A673 (cell line): ENCODE measurements around the gene DYNC1LI2. TPM values are rescaled to one million over a fixed set of nuclear protein-coding genes. Genes with fewer than 3 reads are reported as not detected.

Source experiments
- BruUV-seq: library from RNA; stranded (reverse); fragments of 400-500 nt; replicated peaks from 2 replicates; lab custom pipeline; 2021; lab: Mats Ljungman, UMichigan
- CTCF ChIA-PET: fragments of 300-600 bp; sonication (Branson Sonifier 250); formaldehyde crosslinking; loops from one replicate; lab custom pipeline; 2022; ENCODE audit warnings: antibody characterized with exemption; lab: Charles Lee
- POLR2A ChIA-PET: fragments of 300-600 bp; sonication (Branson Sonifier 250); formaldehyde crosslinking; loops from one replicate; lab custom pipeline; 2022; ENCODE audit warnings: antibody characterized with exemption; ENCODE audit not compliant: low non-redundant PET; lab: Charles Lee
- DNase-seq: peaks from one replicate; pipeline ENCODE4 v3.0.0-alpha.2; 2015; ENCODE audit warnings: low spot score
- H3K27ac ChIP-seq: fragments of 200-600 bp; sonication (generic); 2 replicates; pipeline ENCODE4 v1.5.1; 2016; ENCODE audit warnings: mixed run types, low read depth, mild to moderate bottlenecking, mixed read lengths, antibody characterized with exemption, low read length; ENCODE audit not compliant: poor library complexity, severe bottlenecking
- H3K27me3 ChIP-seq: fragments of 200-600 bp; sonication (generic); replicated peaks from 2 replicates; pipeline ENCODE4 v1.6.1; 2017; ENCODE audit warnings: mixed run types, low read depth, mild to moderate bottlenecking, mixed read lengths, antibody characterized with exemption, low read length; ENCODE audit not compliant: insufficient read depth, poor library complexity
- H3K36me3 ChIP-seq: fragments of 200-600 bp; sonication (generic); 2 replicates; pipeline ENCODE4 v1.6.1; 2016; ENCODE audit warnings: mixed run types, mild to moderate bottlenecking, mixed read lengths, antibody characterized with exemption, low read length; ENCODE audit not compliant: insufficient read depth, poor library complexity, severe bottlenecking
- H3K4me1 ChIP-seq: fragments of 200-600 bp; sonication (generic); 2 replicates; pipeline ENCODE4 v1.6.1; 2017; ENCODE audit warnings: mixed run types, mild to moderate bottlenecking, mixed read lengths, antibody characterized with exemption, low read length; ENCODE audit not compliant: insufficient read depth, poor library complexity, severe bottlenecking
- H3K4me3 ChIP-seq: fragments of 200-600 bp; sonication (generic); 2 replicates; pipeline ENCODE4 v1.5.1; 2016; ENCODE audit warnings: low read depth, mixed run types, mild to moderate bottlenecking, mixed read lengths, low read length; ENCODE audit not compliant: poor library complexity, severe bottlenecking
- H3K9me3 ChIP-seq: fragments of 200-600 bp; sonication (generic); 2 replicates; pipeline ENCODE4 v1.6.1; 2016; ENCODE audit warnings: mixed run types, low read depth, mild to moderate bottlenecking, mixed read lengths, antibody characterized with exemption, low read length; ENCODE audit not compliant: poor library complexity, severe bottlenecking
- EZH2 ChIP-seq: fragments of 200-600 bp; sonication (generic); IDR thresholded peaks from 2 replicates; pipeline ENCODE4 v1.6.1; 2017; ENCODE audit warnings: borderline replicate concordance, low read depth, mild to moderate bottlenecking, mixed read lengths, antibody characterized with exemption, low read length; ENCODE audit not compliant: poor library complexity, severe bottlenecking
- intact Hi-C: fragments of 100-400 bp; cut with micrococcal nuclease; formaldehyde crosslinking; loops from one replicate; pipeline ENCODE4 v1.10.0; 2022; ENCODE audit not compliant: unreplicated experiment
- total RNA-seq: library from RNA; stranded (reverse); gene quantifications from 2 replicates; pipeline ENCODE4 v1.2.3, GENCODE V29; 2021
- TF ChIP-seq, protein P1 (sequence below): fragments of 300-800, 200-600 bp; sonication (generic); conservative IDR thresholded peaks from 2 replicates; pipeline ENCODE4 v1.5.1; 2017; ENCODE audit warnings: low read depth, mild to moderate bottlenecking, antibody characterized with exemption, low read length, moderate library complexity, mixed read lengths

The DYNC1LI2 gene
- total RNA-seq, 1 experiment from 2014 or later = 164 TPM

DNA sequence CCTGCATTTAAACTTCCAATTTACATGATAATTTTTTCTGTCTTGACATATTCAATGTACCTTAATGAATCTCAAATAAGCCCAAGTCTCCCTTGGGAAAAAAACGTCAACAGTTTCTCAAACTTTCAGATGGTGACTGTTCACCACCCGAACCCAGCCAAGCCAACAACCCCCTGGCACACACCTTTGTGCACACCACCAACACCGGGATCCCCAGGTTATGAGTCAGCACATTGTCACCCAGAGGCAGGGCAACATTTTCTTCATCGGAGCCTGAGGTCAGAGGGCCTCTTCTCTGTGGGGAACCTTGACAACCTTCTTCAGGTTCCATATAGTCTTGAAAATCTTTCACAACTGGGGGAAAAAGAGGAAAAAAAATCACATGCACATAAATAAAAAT lies 15.5 kb downstream of the DYNC1LI2 start:
- TF ChIP-seq, protein P1, sequence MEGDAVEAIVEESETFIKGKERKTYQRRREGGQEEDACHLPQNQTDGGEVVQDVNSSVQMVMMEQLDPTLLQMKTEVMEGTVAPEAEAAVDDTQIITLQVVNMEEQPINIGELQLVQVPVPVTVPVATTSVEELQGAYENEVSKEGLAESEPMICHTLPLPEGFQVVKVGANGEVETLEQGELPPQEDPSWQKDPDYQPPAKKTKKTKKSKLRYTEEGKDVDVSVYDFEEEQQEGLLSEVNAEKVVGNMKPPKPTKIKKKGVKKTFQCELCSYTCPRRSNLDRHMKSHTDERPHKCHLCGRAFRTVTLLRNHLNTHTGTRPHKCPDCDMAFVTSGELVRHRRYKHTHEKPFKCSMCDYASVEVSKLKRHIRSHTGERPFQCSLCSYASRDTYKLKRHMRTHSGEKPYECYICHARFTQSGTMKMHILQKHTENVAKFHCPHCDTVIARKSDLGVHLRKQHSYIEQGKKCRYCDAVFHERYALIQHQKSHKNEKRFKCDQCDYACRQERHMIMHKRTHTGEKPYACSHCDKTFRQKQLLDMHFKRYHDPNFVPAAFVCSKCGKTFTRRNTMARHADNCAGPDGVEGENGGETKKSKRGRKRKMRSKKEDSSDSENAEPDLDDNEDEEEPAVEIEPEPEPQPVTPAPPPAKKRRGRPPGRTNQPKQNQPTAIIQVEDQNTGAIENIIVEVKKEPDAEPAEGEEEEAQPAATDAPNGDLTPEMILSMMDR = no peak
- no peak for TF ChIP-seq EZH2
- Histone ChIP-seq H3K27me3 (no peaks in the 10 kb centered on the region), H3K36me3 (peaks cover 89% of the 10 kb centered on the region), H3K4me3 (no peak overlapping the region), H3K4me1 (no peaks in the 10 kb centered on the region), H3K27ac (no peak overlapping the region), H3K9me3 (no peaks in the 10 kb centered on the region)
- BruUV-seq = no TSS peak
- no peak for DNase-seq
- CTCF ChIA-PET = interaction anchor here (0.6 kb wide), 1 partner anchor 197 kb away, joined by 3 read pairs; no protein-coding TSS in a partner anchor
- POLR2A ChIA-PET = no interaction called here
- intact Hi-C loops = no loop called here

DNA sequence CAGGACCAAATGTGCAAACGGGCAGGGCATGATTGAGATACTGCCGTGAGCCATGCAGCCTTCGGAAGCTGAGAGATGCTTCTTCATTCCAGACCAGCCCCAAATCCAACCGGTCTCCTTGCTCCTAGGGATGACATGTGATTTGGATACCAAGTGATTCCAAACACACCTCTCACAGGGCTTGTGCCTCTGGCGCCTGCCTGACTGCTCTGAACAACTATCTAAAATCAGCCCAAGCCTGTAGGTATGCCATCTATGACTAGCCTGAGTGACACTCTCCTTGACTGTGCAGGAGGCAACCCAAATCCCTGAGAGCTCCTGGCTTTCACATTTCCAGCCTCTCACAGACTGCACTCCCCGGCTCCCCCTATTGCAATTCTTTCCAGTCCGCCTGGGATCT lies 20.3 kb downstream of the DYNC1LI2 start:
- Histone ChIP-seq H3K27me3 (no peaks in the 10 kb centered on the region), H3K4me3 (no peak overlapping the region), H3K36me3 (peaks cover 87% of the 10 kb centered on the region), H3K27ac (no peak overlapping the region), H3K4me1 (no peaks in the 10 kb centered on the region), H3K9me3 (no peaks in the 10 kb centered on the region)
- intact Hi-C loops = no loop called here
- ChIA-PET CTCF (no interaction called here), POLR2A (no interaction called here)
- DNase-seq = no peak
- TF ChIP-seq EZH2 = no peak
- TF ChIP-seq, protein P1 = no peak
- BruUV-seq = no TSS peak

DNA sequence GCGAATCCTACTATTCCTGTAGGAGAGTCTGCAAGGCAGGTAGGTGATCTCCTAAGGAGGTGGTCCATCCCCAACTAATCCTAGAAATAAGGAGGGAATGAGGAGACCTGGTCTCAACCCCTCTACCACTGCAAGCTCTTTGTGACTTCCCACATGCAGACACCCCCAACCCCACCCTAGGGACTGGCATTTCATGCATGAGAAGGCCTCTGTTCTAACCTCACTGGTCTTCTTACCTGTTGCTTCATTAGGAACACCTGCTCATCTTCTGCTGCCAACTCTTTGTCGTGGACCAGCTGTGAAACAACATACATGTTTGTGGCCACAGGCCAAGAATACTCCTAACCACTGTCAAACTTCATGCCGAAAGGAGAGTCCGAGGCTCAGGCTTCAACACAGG lies 22.6 kb downstream of the DYNC1LI2 start:
- no TSS peak for BruUV-seq
- intact Hi-C loops = loop anchor here (5.0 kb wide), 2 partner anchors 138 to 322 kb away; no protein-coding TSS in a partner anchor
- H3K9me3 ChIP-seq = no peaks in the 10 kb centered on the region
- DNase-seq = no peak
- H3K4me1 ChIP-seq = no peaks in the 10 kb centered on the region
- POLR2A ChIA-PET = no interaction called here
- no peaks in the 10 kb centered on the region for H3K27me3 ChIP-seq
- peaks cover 88% of the 10 kb centered on the region for H3K36me3 ChIP-seq
- H3K27ac ChIP-seq = no peak overlapping the region
- CTCF ChIA-PET = no interaction called here
- H3K4me3 ChIP-seq = no peak overlapping the region
- no peak for TF ChIP-seq EZH2
- TF ChIP-seq, protein P1 = no peak
